SH-SY5Y (cell line): ENCODE data around the gene MSH5.

Experiments used
- GATA2 ChIP-seq: IDR thresholded peaks from 2 replicates; pipeline ENCODE4 v1.6.1; 2011; ENCODE audit warnings: mild to moderate bottlenecking, low read depth, low read length
- GATA3 ChIP-seq: IDR thresholded peaks from 2 replicates; pipeline ENCODE4 v1.6.1; 2011; ENCODE audit warnings: low read depth, mild to moderate bottlenecking, low read length, moderate library complexity

DNA sequence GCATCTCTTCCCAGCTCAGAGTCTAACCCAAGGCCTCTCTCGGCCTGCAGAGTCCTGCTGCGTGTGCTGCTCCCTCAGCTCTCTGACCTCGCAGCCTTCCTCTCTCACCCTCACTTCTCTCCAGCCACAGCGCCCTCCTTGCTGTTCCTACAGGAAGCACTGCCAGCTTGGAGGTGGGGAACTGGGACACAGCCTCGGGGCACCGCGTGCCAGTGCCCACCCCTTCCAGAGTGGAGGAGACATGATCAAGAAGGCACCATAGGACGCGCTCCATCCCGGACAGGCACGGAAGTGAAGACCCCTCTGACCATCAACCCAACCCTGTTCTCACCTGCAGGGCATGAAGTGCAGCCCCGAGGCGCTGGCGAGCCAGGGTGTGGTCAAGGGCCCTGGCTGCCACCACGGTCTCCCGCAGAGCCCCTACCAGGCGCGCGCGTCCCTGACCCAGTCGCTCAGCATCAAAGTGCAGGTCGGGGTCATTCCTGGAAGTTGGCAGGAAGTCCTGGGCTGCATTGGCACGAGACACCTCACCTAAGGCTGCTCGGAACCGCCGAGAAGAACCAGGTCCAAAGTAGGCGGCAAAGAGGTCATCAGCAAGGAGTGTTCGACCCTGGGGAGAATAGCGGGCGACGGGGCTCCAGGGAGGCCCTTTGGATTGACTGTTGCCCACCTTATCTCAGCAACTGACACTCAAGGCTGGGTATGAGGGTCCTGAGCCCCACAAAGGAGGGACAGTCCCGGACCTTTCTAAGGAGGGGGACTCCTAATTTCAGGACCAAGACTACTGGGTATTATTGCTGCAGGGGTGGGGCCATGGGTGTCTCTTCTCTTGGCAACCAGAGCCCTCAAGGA lies 36.1 kb downstream of the MSH5 start:
- TF ChIP-seq GATA2: no peak
- TF ChIP-seq GATA3: no peak
